Heart left ventricle (tissue), 16 donors: ENCODE data around the gene GRM8. TPM values are rescaled to one million over a fixed set of nuclear protein-coding genes. Genes with fewer than 3 reads are reported as not detected.

ENCODE experiments used
- ATAC-seq, 4 donors: fragments of 200-7000 bp; cut with Tn5 transposase; one replicate each; pipeline ENCODE4 v1.9.1; 2020 to 2022; ENCODE audit warnings: moderate library complexity in 4 of 4, mild to moderate bottlenecking in 3 of 4, moderate number of reproducible peaks in 1 of 4
- DNase-seq, 5 donors: peaks; one replicate each; pipeline ENCODE4 v3.0.0-alpha.2; 2020
- H3K27ac ChIP-seq, 12 donors: fragments of 200-600 bp; sonication (generic) in 4 of 12; one replicate each; pipeline versions ENCODE4 v1.5.0 to v1.8.0; 2016 to 2022; ENCODE audit warnings: mild to moderate bottlenecking in 2 of 12
- H3K27me3 ChIP-seq, 9 donors: fragments of 200-600 bp; sonication (generic) in 2 of 9; one replicate each; pipeline versions ENCODE4 v1.5.1 to v1.8.0; 2016 to 2022; ENCODE audit warnings: mild to moderate bottlenecking in 3 of 9
- H3K36me3 ChIP-seq, 9 donors: fragments of 200-600 bp; sonication (generic) in 2 of 9; one replicate each; pipeline versions ENCODE4 v1.5.0 to v1.8.0; 2018 to 2022; ENCODE audit warnings: mild to moderate bottlenecking in 2 of 9
- H3K4me1 ChIP-seq, 12 donors: fragments of 200-600 bp; sonication (generic) in 4 of 12; one replicate each; pipeline versions ENCODE4 v1.5.0 to v1.8.0; 2016 to 2022; ENCODE audit warnings: mild to moderate bottlenecking in 3 of 12
- H3K4me3 ChIP-seq, 12 donors: fragments of 200-600 bp; sonication (generic) in 4 of 12; one replicate each; pipeline versions ENCODE4 v1.5.0 to v1.8.0; 2017 to 2022; ENCODE audit warnings: mild to moderate bottlenecking in 9 of 12, moderate library complexity in 4 of 12
- H3K9me3 ChIP-seq, 12 donors: fragments of 200-600 bp; sonication (generic) in 4 of 12; one replicate each; pipeline versions ENCODE4 v1.5.0 to v1.8.0; 2016 to 2022; ENCODE audit warnings: mild to moderate bottlenecking in 1 of 12
- CTCF ChIP-seq, 12 donors: fragments of 200-600 bp; sonication (generic) in 4 of 12; IDR thresholded peaks; one replicate each; pipeline versions ENCODE4 v1.5.0 to v1.8.0; 2018 to 2022; ENCODE audit warnings: antibody characterized with exemption in 12 of 12, mild to moderate bottlenecking in 5 of 12
- POLR2A ChIP-seq, 2 donors: fragments of 450-650 bp; IDR thresholded peaks; one replicate each; pipeline ENCODE4 v1.6.1; 2017; ENCODE audit warnings: antibody characterized with exemption in 2 of 2, mild to moderate bottlenecking in 2 of 2, moderate library complexity in 2 of 2
- WGBS, 4 donors: extraction: QIAGEN DNeasy Blood & Tissue Kit in 2 of 4; methylation state at CpG; one replicate each; pipeline versions ENCODE4 v1.1.5 to v1.1.7; 2013 to 2018; 5-methylcytosine and 5-hydroxymethylcytosine counted together
- intact Hi-C, 10 donors: fragments of 100-400 bp; cut with DNase I; formaldehyde crosslinking; loops; one replicate each; pipeline versions ENCODE4 v1.11.1 to v1.14.2; 2022
- polyA plus RNA-seq, 2 donors: library from polyadenylated mRNA; stranded (reverse); fragments of 200-250 nt; gene quantifications; one replicate each; pipeline ENCODE4 v1.2.3, GENCODE V29; 2013
- total RNA-seq, 9 donors: library from RNA; depleted of rRNA in 2 of 9; stranded (reverse); fragments of >200 nt in 2 of 9; fragmentation: NEBNext Ultra II Directional in 3 of 9; extraction: Animal tissue kit (Norgen Biotek cat#: 25700) in 3 of 9; gene quantifications; one replicate each; pipeline versions ENCODE4 v1.1.0 to v1.2.4, GENCODE V29; 2016 to 2023
- donor health status: ischemic (EF 13 %, LVEDD 7.1; RV severe dilation, severe dysfunction).
- donor health status: healthy with polysubstance abuse.
- donor health status: DM: no; HTN: yes; CAD: no.
- donor health status: DM: no; HTN: no; CAD: no.
- donor health status: ischemic (EF 25% LVEDD 6.9; RV normal size, moderate dysfunction).
- donor health status: ischemic (EF 25% LVEDD 5.7; RV mildly dilated, moderate dysfunction).
- donor health status: healthy.
- donor health status: DM: yes; HTN: yes; CAD: no.
- donor health status: ischemic (EF 35%, LVEDD 5.7; RV mildly dilated, moderate dysfunction).
- donor health status: nonischemic (EF 11% LVEDD 7.7; RV severe dilation, severe dysfunction).
- donor health status: DM: yes; HTN: yes; CAD: no.
- donor health status: PGD.
- donor health status: ischemic (EF 29% LVEDD 5.4; RV normal size, mild dysfunction).
- donor health status: nonischemic (EF 23%, LVEDD 6.1; RV moderate dilation, normal function).

Gene GRM8
- total and polyA plus RNA-seq, 11 donors, result 0.21 to 0.75 (median 0.32) TPM; not detected in 5

GRCh38 chr7:126716321-126716720 lies 536.4 kb downstream of the GRM8 start:
- 57 to 65% (median 59%) methylated on average over 2 of the region's 2 CpGs for WGBS, 4 donors

GRCh38 chr7:126715076-126715475 lies 537.7 kb downstream of the GRM8 start:
- H3K36me3 ChIP-seq, result no peaks in the 10 kb centered on the region
- no peak overlapping the region for H3K27ac ChIP-seq
- no peak overlapping the region for H3K4me3 ChIP-seq
- no peaks in the 10 kb centered on the region for H3K27me3 ChIP-seq
- ATAC-seq (no peak), DNase-seq (no peak)
- no peaks in the 10 kb centered on the region for H3K4me1 ChIP-seq
- intact Hi-C loops, result no loop called here
- TF ChIP-seq CTCF (IDR thresholded peaks at IDR 0.05), result no peak
- no peak for TF ChIP-seq POLR2A (IDR thresholded peaks at IDR 0.05)
- 60 to 70% (median 63%) methylated on average over 2 of the region's 2 CpGs for WGBS, 4 donors
- H3K9me3 ChIP-seq, result peaks cover 0 to 14% (median 3%) of the 10 kb centered on the region in 12 donors

More at GRCh38 chr7:126716321-126716720, 536.4 kb downstream of the GRM8 start:
- intact Hi-C loops, result no loop called here
- H3K36me3 ChIP-seq, result no peaks in the 10 kb centered on the region
- no peak overlapping the region for H3K4me3 ChIP-seq
- H3K9me3 ChIP-seq, result peaks cover 0 to 8% (median 0%) of the 10 kb centered on the region in 12 donors
- H3K27me3 ChIP-seq, result no peaks in the 10 kb centered on the region
- ATAC-seq, result no peak
- H3K27ac ChIP-seq, result no peak overlapping the region
- no peak for TF ChIP-seq POLR2A (IDR thresholded peaks at IDR 0.05)
- TF ChIP-seq CTCF (IDR thresholded peaks at IDR 0.05), result no peak
- no peaks in the 10 kb centered on the region for H3K4me1 ChIP-seq
- DNase-seq, result no peak

GRCh38 chr7:126702242-126703016 lies 550.3 kb downstream of the GRM8 start:
- TF ChIP-seq POLR2A (IDR thresholded peaks at IDR 0.05) (no peak), CTCF (IDR thresholded peaks at IDR 0.05) (no peak)
- intact Hi-C loops, result no loop called here
- WGBS, 4 donors, result 57 to 64% (median 61%) methylated on average over 7 of the region's 7 CpGs
- Histone ChIP-seq H3K27ac (no peak overlapping the region), H3K9me3 (no peaks in the 10 kb centered on the region), H3K27me3 (no peaks in the 10 kb centered on the region), H3K4me1 (peaks cover 0 to 9% (median 0%) of the 10 kb centered on the region in 12 donors), H3K4me3 (no peak overlapping the region), H3K36me3 (no peaks in the 10 kb centered on the region)
- ATAC-seq (no peak), DNase-seq (no peak)

GRCh38 chr7:126700807-126701604 lies 551.7 kb downstream of the GRM8 start:
- Histone ChIP-seq H3K27me3 (no peaks in the 10 kb centered on the region), H3K9me3 (no peaks in the 10 kb centered on the region), H3K4me3 (no peak overlapping the region), H3K4me1 (peaks cover 0 to 9% (median 0%) of the 10 kb centered on the region in 12 donors), H3K27ac (peak overlapping the region in 1 of 12 donors; percentile 39), H3K36me3 (no peaks in the 10 kb centered on the region)
- DNase-seq (no peak), ATAC-seq (peak in 2 of 4 donors; percentile 28 to 65)
- 10 to 17% (median 13%) methylated on average over 5 of the region's 5 CpGs for WGBS, 4 donors
- intact Hi-C loops, result no loop called here
- TF ChIP-seq CTCF (IDR thresholded peaks at IDR 0.05) (no peak), POLR2A (IDR thresholded peaks at IDR 0.05) (no peak)
